Thyroid gland (tissue), 4 donors: ENCODE results near the gene PLD4. TPM values are rescaled to one million over a fixed set of nuclear protein-coding genes. Genes with fewer than 3 reads are reported as not detected.
"Not testable (repeated sequence)": the region's sequence is repeated elsewhere in the genome, so short reads cannot be mapped to it uniquely, and the experiment has no call there.

Experiments
- DNase-seq, 2 donors: peaks; one replicate each; pipeline ENCODE4 v3.0.0-alpha.2; 2019
- H3K27ac ChIP-seq, 3 donors: fragments of 200-600 bp; sonication (generic); 1 replicate in 2 of 3; 2 replicates in 1 of 3; pipeline ENCODE4 v1.5.1; 2016 to 2019; ENCODE audit warnings: mild to moderate bottlenecking in 1 of 3, moderate library complexity in 1 of 3
- H3K27me3 ChIP-seq: fragments of 200-600 bp; sonication (generic); one replicate; pipeline ENCODE4 v1.5.1; 2019
- H3K36me3 ChIP-seq, 2 donors: fragments of 200-600 bp; sonication (generic); one replicate each; pipeline ENCODE4 v1.5.1; 2016 to 2019
- H3K4me1 ChIP-seq, 2 donors: fragments of 200-600 bp; sonication (generic); one replicate each; pipeline ENCODE4 v1.5.1; 2017 to 2019
- H3K4me3 ChIP-seq, 3 donors: fragments of 200-600 bp; sonication (generic); replicated peaks in 1 of 3; 1 replicate in 2 of 3; 2 replicates in 1 of 3; pipeline ENCODE4 v1.5.1; 2016; ENCODE audit warnings: mild to moderate bottlenecking in 1 of 3
- H3K9me3 ChIP-seq: fragments of 200-600 bp; sonication (generic); one replicate; pipeline ENCODE4 v1.5.1; 2017
- CTCF ChIP-seq, 6 experiments: fragments of 200-600 bp in 3 of 6; fragments of 450-650 bp in 3 of 6; sonication (generic) in 3 of 6; IDR thresholded peaks; one replicate each; pipeline ENCODE4 v1.5.1; 2016 to 2019; ENCODE audit warnings: antibody characterized with exemption in 6 of 6, mild to moderate bottlenecking in 2 of 6, inconsistent platforms in 1 of 6, moderate library complexity in 1 of 6
- POLR2A ChIP-seq, 2 donors: fragments of 450-650 bp; IDR thresholded peaks; one replicate each; pipeline ENCODE4 v1.6.1; 2017; ENCODE audit warnings: antibody characterized with exemption in 2 of 2, mild to moderate bottlenecking in 2 of 2, moderate library complexity in 1 of 2
- WGBS, 2 donors: methylation state at CpG; one replicate each; pipeline ENCODE4 v1.1.5; 2017; 5-methylcytosine and 5-hydroxymethylcytosine counted together
- intact Hi-C: fragments of 100-400 bp; cut with DNase I; formaldehyde crosslinking; loops from one replicate; pipeline ENCODE4 v1.15.1; 2023
- total RNA-seq, 4 donors: library from RNA; depleted of rRNA; stranded (reverse); fragments of >200 nt; gene quantifications; one replicate each; pipeline ENCODE4 v1.2.3, GENCODE V29; 2016

PLD4 gene
- total RNA-seq, 4 donors from 2014 or later = 0.13 to 0.33 TPM; not detected in 2

- Histone ChIP-seq H3K27ac (no peak overlapping the region), H3K4me1 (no peaks in the 10 kb centered on the region), H3K36me3 (peaks cover 27 to 37% of the 10 kb centered on the region in 2 donors), H3K4me3 (no peak overlapping the region), H3K27me3 (no peaks in the 10 kb centered on the region), H3K9me3 (no peaks in the 10 kb centered on the region)
- TF ChIP-seq POLR2A (IDR thresholded peaks at IDR 0.05) (no peak), CTCF (IDR thresholded peaks at IDR 0.05) (no peak)
- no peak for DNase-seq
- intact Hi-C loops = no loop called here
- WGBS, 2 donors = 90 to 93% methylated on average over 2 to 27 of the region's 38 CpGs
These were observed 41.6 kb upstream of the PLD4 start for GRCh38 chr14:104882991-104883660.

GRCh38 chr14:104883681-104884361 lies 40.9 kb upstream of the PLD4 start:
- 92 to 95% methylated on average over 17 to 35 of the region's 49 CpGs for WGBS, 2 donors
- H3K4me3 ChIP-seq = no peak overlapping the region
- H3K27me3 ChIP-seq = no peaks in the 10 kb centered on the region
- H3K4me1 ChIP-seq = no peaks in the 10 kb centered on the region
- H3K9me3 ChIP-seq = no peaks in the 10 kb centered on the region
- peaks cover 27 to 31% of the 10 kb centered on the region in 2 donors for H3K36me3 ChIP-seq
- H3K27ac ChIP-seq = no peak overlapping the region
- TF ChIP-seq POLR2A (IDR thresholded peaks at IDR 0.05) = no peak
- TF ChIP-seq CTCF (IDR thresholded peaks at IDR 0.05) = no peak
- DNase-seq = no peak
- intact Hi-C loops = no loop called here

GRCh38 chr14:104884381-104884780 lies 40.3 kb upstream of the PLD4 start:
- H3K4me3 ChIP-seq, H3K27me3 ChIP-seq, H3K4me1 ChIP-seq, intact Hi-C loops, H3K27ac ChIP-seq, H3K9me3 ChIP-seq, DNase-seq: not testable (repeated sequence)
- peaks cover 27 to 31% of the 10 kb centered on the region in 2 donors for H3K36me3 ChIP-seq
- 84 to 92% methylated on average over 6 to 13 of the region's 34 CpGs for WGBS, 2 donors

GRCh38 chr14:104885031-104885972 lies 39.4 kb upstream of the PLD4 start:
- H3K4me1 ChIP-seq = no peaks in the 10 kb centered on the region
- intact Hi-C loops = no loop called here
- no peaks in the 10 kb centered on the region for H3K27me3 ChIP-seq
- no peak for DNase-seq
- WGBS, 2 donors = 88 to 94% methylated on average over 16 to 18 of the region's 38 CpGs
- peaks cover 25 to 29% of the 10 kb centered on the region in 2 donors for H3K36me3 ChIP-seq
- H3K27ac ChIP-seq = no peak overlapping the region
- no peaks in the 10 kb centered on the region for H3K9me3 ChIP-seq
- TF ChIP-seq CTCF (IDR thresholded peaks at IDR 0.05) (no peak), POLR2A (IDR thresholded peaks at IDR 0.05) (no peak)
- no peak overlapping the region for H3K4me3 ChIP-seq

GRCh38 chr14:104885973-104886689 lies 38.5 kb upstream of the PLD4 start:
- DNase-seq = no peak
- Histone ChIP-seq H3K27me3 (no peaks in the 10 kb centered on the region), H3K9me3 (no peaks in the 10 kb centered on the region), H3K4me3 (no peak overlapping the region), H3K4me1 (no peaks in the 10 kb centered on the region), H3K36me3 (peaks cover 21 to 24% of the 10 kb centered on the region in 2 donors), H3K27ac (no peak overlapping the region)
- TF ChIP-seq POLR2A (IDR thresholded peaks at IDR 0.05) = no peak
- no peak for TF ChIP-seq CTCF (IDR thresholded peaks at IDR 0.05)
- intact Hi-C loops = no loop called here
- WGBS, 2 donors = 87 to 91% methylated on average over 10 to 16 of the region's 40 CpGs
